GM18519 (cell line): ENCODE measurements around the gene EPS8.

ENCODE experiments used
- ATAC-seq: cut with Tn5 transposase; IDR thresholded peaks from one replicate; pipeline ENCODE4 v1.9.1; 2021; ENCODE audit warnings: mild to moderate bottlenecking, moderate library complexity; ENCODE audit not compliant: unreplicated experiment, low FRiP score

The EPS8 gene

GRCh38 chr12:15801770-15802744 lies 12.9 kb upstream of the EPS8 start:
- no peak for ATAC-seq

GRCh38 chr12:15800278-15800677 lies 11.1 kb upstream of the EPS8 start:
- no peak for ATAC-seq

DNA sequence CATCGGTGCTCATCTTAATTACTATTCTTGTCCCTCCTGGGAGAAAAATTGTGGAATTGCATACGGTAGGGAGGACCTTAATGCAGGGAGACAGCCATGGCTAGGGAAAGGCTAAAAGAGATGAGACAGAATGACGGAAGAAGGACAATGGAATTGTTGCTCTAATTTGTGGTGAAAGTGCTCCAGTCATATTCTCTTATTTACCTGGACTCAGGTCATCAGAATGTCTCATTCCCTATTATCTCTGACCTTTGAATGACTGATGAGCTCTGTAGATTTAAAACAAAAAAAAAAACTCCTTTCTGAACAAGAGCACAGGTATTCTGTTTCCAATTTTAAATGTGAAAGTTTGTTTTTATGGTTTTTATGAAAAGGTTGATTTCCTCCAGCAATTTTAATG lies 8.6 kb upstream of the EPS8 start:
- ATAC-seq = no peak

GRCh38 chr12:15796493-15797141 lies 7.4 kb upstream of the EPS8 start:
- no peak for ATAC-seq

DNA sequence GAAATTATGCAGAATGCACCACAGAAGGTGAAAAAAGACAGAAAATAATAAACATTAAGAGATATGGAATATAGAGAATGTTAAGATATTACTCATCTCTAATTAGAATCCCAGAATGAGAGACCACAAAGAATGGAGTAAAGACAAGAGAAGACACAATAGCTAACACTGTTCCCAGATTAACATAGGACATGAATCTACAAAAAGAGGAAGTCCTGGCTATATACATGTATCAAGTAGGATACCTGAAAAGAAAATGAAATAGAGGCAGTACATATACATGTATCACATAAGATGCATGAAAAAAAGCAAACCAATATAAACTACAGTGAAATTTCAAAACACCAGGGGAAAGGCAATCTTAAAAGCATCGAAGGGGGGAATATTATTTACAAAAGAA lies 5.6 kb upstream of the EPS8 start:
- no peak for ATAC-seq

DNA sequence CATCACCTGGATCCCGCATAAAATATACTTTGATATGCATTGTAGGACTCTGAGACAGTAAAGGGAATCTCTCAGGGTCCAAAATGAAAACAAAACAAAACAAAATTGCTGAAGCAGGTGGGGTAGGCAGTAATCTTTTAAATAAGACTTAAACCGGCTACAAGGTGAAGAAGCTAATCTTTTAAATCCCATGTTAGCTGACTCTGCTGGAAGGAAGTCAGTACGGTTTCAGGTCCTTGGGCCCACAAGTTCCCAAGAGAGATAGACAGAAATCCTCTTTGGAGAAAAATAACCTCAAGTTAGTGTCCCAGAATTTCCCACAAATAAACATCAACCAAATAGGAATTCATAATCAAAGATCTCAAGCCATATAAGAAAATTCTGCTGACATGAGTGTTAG lies 5.0 kb upstream of the EPS8 start:
- ATAC-seq = no peak

DNA sequence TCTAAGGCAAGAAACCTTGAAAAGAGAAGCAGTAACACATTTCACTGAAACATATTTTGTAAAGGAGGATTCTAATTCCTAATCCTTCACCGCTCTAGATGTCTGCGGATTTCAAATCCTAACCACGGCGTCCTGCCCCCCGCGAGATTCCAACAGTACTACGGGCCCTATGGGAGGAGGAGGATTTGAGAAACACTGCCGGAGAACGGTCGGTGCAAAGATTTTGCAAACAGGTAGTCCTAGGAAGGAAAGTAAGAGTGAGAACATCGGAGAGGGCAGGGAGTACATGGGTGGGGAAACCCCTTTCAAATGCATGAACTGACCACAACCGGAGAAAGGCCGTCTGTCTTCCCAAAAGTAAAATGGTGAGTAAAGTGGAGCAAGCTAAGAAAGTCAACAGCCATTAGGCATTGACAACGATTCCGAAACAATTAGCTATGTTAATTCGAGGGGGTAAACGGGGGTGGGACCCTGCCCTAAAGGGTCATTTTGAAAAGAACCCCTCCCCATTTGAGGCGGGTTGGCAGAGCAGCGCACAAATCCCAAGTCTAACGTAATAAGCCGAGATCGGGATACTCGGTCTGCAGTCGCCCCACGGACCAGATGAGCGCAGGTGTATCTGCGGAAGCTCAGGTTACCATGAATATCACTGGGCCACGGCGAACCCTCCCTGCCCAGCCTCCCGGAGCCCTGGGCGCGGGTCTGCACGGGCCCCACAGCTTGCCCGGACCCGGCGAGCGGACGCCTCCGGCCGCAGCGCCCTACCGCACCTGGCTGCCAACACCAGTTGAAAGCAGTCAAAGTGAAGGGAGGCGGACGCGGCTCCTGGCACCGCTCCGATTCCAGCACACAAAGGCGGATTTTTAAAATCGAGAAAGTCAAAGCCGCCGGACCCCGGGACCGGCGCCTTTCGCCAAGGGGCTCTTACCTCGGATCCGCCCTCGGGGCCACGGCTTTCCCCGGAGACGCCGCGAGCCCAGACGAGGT lies 662 bp downstream of the EPS8 start:
- ATAC-seq = peak; percentile 20

DNA sequence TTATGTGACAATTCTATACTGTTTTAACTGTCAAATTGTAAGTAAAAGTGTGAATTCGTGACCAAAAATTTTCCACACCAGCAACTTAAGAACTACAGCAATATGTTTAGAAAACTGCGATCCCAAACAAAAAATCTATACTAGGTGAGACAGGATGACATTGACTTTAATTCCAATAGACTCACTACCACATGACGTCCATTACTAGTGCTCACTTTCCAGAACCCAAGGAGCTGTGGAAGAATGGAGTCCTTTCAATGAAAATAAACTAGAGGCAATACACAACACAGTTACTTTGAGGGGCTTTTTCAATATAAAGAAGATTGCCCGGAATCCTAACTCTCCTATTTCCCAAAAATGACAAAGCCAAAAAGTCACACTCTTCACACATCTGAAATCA lies 1.4 kb downstream of the EPS8 start:
- ATAC-seq = no peak

- ATAC-seq = no peak
Measured at GRCh38 chr12:15786772-15787171, 2.4 kb downstream of the EPS8 start.

DNA sequence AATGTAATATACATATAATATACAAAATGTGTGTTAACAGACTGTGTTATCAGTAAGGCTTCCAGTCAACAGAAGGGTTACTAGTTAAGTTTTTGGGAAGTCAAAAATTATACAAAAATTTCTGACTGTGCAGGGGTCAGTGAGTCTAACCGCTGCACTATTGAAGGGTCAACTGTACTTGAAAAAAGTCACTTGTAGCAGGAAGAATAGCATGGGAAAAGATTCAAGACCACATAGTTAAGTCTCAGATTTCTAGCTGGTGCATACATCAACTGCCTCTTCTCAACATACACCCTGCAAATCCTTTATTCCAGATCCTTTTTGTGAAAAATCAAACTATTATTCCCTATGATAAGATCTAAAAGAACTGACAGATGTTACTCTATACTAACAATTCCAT lies 5.9 kb downstream of the EPS8 start:
- no peak for ATAC-seq

GRCh38 chr12:15782667-15783066 lies 6.5 kb downstream of the EPS8 start:
- no peak for ATAC-seq

GRCh38 chr12:15779925-15780324 lies 9.3 kb downstream of the EPS8 start:
- ATAC-seq = no peak

DNA sequence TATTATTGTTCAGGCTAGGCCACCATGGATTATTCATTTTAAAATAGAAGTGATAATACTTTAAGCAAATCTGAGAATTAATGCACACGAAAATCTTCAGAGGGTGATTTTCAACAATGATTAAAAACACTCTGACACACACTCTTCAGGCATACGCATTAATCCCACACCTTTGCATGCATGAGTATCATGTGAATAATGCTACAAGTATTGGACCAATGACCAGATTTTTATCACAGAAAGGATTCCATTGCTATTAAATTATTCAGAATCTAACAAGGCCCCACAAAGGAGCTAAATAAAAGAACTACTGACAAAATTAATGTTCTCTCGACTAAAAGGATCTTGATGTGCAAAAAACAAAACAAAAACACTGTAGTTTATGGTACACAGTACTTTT lies 11.1 kb downstream of the EPS8 start:
- ATAC-seq = no peak

DNA sequence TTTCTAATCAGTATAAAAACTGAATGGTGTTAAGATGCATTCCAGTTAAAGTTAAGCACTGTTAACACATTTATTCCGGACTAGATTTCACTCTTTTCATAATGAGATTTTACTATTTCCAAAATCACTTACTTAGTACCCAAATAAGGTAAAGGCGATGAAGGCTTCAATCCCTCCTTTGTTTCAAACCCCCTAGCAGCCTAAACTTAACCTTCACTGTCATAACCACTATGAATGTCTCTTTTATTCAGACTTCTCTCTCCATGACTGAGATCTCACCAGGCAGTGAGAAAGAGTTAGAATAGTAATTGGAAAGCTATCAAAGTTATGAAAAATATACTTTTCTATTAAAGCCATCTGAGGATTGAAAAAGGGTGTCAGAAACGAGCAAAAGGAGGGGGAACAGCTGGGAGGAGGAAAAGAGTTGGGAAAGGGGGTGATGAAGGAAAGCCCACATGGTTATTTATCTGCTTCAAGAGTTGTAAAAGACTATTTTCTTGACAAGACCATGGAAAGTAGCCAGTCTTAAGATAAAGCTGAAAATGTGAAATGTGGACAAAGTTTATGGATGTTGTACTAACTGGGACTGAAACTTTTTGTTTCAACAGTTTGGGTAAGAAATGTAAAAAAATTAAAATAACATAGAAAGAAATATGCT lies 11.7 kb downstream of the EPS8 start:
- no peak for ATAC-seq

DNA sequence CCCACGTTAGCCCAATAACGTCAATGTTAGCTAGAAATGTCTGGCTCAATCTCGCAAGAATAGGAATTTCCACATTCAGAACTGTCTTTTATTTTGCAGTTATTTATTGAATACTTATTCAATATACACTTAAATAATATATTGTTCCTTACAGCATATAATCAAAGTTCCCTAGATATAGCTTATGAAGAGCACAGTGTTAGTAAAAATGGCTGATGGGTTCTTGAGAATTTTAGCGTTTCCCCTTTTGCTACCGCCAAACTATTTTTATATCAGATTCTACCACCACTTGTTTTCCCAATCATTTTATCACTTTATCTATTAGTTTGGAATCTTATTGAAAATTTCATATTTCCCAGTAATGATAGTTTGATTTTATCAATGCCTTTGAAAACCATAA lies 12.7 kb downstream of the EPS8 start:
- ATAC-seq = no peak

DNA sequence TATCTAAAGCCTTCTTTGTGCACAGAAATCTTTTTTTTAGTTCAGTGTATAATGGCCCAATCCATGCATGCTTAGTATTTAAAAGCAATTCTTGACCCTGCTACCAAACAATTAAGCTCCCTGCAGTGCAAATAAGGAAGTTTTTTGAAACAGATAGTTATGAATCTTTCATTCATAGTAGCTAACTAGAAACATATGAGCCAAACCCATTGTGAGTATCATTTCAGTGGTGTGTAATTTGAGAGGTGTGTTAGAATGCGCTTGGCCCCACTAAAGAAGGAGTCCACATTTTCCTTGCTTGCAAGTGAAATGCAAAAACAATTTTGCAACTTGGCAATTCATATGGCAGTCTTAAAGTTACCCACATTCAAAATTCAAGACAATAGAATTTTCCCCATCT lies 14.4 kb downstream of the EPS8 start:
- ATAC-seq = no peak

- ATAC-seq = no peak
Measured at GRCh38 chr12:15772405-15773018, 16.7 kb downstream of the EPS8 start.

GRCh38 chr12:15770581-15770980 lies 18.6 kb downstream of the EPS8 start:
- ATAC-seq = no peak

DNA sequence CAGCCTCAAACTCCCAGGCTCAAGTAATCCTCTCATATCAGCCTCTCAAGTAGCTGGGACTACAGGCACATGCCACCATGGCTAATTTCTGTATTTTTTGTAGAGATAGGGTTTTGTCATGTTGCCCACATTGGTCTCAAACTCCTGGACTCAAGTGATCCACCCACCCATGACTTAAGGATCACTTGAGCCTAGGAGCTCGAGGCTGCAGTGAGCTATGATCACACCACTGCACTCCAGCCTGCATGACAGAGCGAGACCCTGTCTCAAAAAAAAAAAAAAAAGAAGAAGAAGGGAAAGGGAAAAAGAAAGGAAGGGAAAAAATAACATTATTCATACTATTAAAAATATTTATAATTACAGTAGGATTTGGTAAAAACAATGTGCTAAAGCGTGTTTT lies 19.2 kb downstream of the EPS8 start:
- no peak for ATAC-seq

GRCh38 chr12:15769586-15769985 lies 19.6 kb downstream of the EPS8 start:
- no peak for ATAC-seq
